H9 (cell line): Measurements from ENCODE around the gene ZFYVE28. TPM values are rescaled to one million over a fixed set of nuclear protein-coding genes. Genes with fewer than 3 reads are reported as not detected.

ENCODE experiments used
- DNase-seq: peaks from one replicate; pipeline ENCODE4 v3.0.0-alpha.2; 2017
- H2AFZ ChIP-seq: one replicate; pipeline ENCODE4 v1.6.1; 2013; ENCODE audit warnings: mild to moderate bottlenecking, low read length, control low read depth, moderate library complexity
- H2AK5ac ChIP-seq: 2 replicates; pipeline ENCODE4 v1.6.1; 2013; ENCODE audit warnings: low read length, control low read depth, mixed read lengths; ENCODE audit not compliant: insufficient read length
- H2BK120ac ChIP-seq: one replicate; pipeline ENCODE4 v1.6.1; 2013; ENCODE audit warnings: low read depth, mild to moderate bottlenecking, low read length, control low read depth, inconsistent platforms; ENCODE audit not compliant: poor library complexity, severe bottlenecking
- H2BK12ac ChIP-seq: 2 replicates; pipeline ENCODE4 v1.6.1; 2013; ENCODE audit warnings: low read length, control low read depth, mixed read lengths, low read depth; ENCODE audit not compliant: insufficient read length
- H2BK15ac ChIP-seq: 2 replicates; pipeline ENCODE4 v1.6.1; 2013; ENCODE audit warnings: low read depth, low read length, control low read depth
- H2BK20ac ChIP-seq: one replicate; pipeline ENCODE4 v1.6.1; 2013; ENCODE audit warnings: low read depth, mild to moderate bottlenecking, low read length, control low read depth, inconsistent platforms; ENCODE audit not compliant: poor library complexity, severe bottlenecking
- H2BK5ac ChIP-seq: 2 replicates; pipeline ENCODE4 v1.6.1; 2013; ENCODE audit warnings: low read length, control low read depth, mixed read lengths; ENCODE audit not compliant: insufficient read length
- H3K14ac ChIP-seq: 2 replicates; pipeline ENCODE4 v1.6.1; 2013; ENCODE audit warnings: low read length, control low read depth; ENCODE audit not compliant: insufficient read depth
- H3K18ac ChIP-seq: 2 replicates; pipeline ENCODE4 v1.6.1; 2013; ENCODE audit warnings: low read depth, mild to moderate bottlenecking, mixed read lengths, low read length, control low read depth; ENCODE audit not compliant: insufficient read length
- H3K23ac ChIP-seq: 2 replicates; pipeline ENCODE4 v1.6.1; 2013; ENCODE audit warnings: low read length, control low read depth, mixed read lengths, low read depth; ENCODE audit not compliant: insufficient read length
- H3K23me2 ChIP-seq: 2 replicates; pipeline ENCODE4 v1.6.1; 2013; ENCODE audit warnings: low read depth, mild to moderate bottlenecking, mixed read lengths, low read length, control low read depth; ENCODE audit not compliant: insufficient read length, poor library complexity, severe bottlenecking
- H3K27ac ChIP-seq: 2 replicates; pipeline ENCODE4 v1.5.1; 2013; ENCODE audit warnings: low read length, control low read depth, mixed read lengths, low read depth; ENCODE audit not compliant: insufficient read length
- H3K27me3 ChIP-seq: 2 replicates; pipeline ENCODE4 v1.6.1; 2013; ENCODE audit warnings: low read length, control low read depth, inconsistent platforms; ENCODE audit not compliant: insufficient read depth
- H3K4ac ChIP-seq: 2 replicates; pipeline ENCODE4 v1.6.1; 2013; ENCODE audit warnings: low read depth, mild to moderate bottlenecking, control low read depth, inconsistent platforms, low read length, moderate library complexity
- H3K4me1 ChIP-seq: 2 replicates; pipeline ENCODE4 v1.6.1; 2013; ENCODE audit warnings: low read length, control low read depth, inconsistent platforms; ENCODE audit not compliant: insufficient read depth
- H3K4me2 ChIP-seq: 2 replicates; pipeline ENCODE4 v1.6.1; 2013; ENCODE audit warnings: low read length, control low read depth, mixed read lengths; ENCODE audit not compliant: insufficient read length, insufficient read depth
- H3K56ac ChIP-seq: 2 replicates; pipeline ENCODE4 v1.6.1; 2013; ENCODE audit warnings: low read depth, mild to moderate bottlenecking, mixed read lengths, low read length, control low read depth; ENCODE audit not compliant: insufficient read length
- H3K79me1 ChIP-seq: 2 replicates; pipeline ENCODE4 v1.6.1; 2013; ENCODE audit warnings: low read depth, mild to moderate bottlenecking, moderate library complexity, low read length, control low read depth, inconsistent platforms; ENCODE audit not compliant: insufficient read depth, poor library complexity, severe bottlenecking
- H3K79me2 ChIP-seq: 2 replicates; pipeline ENCODE4 v1.6.1; 2013; ENCODE audit warnings: low read length, control low read depth, inconsistent platforms; ENCODE audit not compliant: insufficient read depth
- H3K9ac ChIP-seq: 2 replicates; pipeline ENCODE4 v1.6.1; 2013; ENCODE audit warnings: low read length, control low read depth, mixed read lengths; ENCODE audit not compliant: insufficient read length; ENCODE audit errors: extremely low read depth
- H3K9me3 ChIP-seq: one replicate; pipeline ENCODE4 v1.6.1; 2013; ENCODE audit warnings: low read depth, low read length, inconsistent platforms; ENCODE audit not compliant: control insufficient read depth
- H3T11ph ChIP-seq: one replicate; pipeline ENCODE4 v1.6.1; 2013; ENCODE audit warnings: mild to moderate bottlenecking, low read length, control low read depth, inconsistent platforms
- H4K20me1 ChIP-seq: one replicate; pipeline ENCODE4 v1.6.1; 2013; ENCODE audit not compliant: control insufficient read depth, insufficient read length, insufficient read depth
- H4K5ac ChIP-seq: 2 replicates; pipeline ENCODE4 v1.6.1; 2013; ENCODE audit warnings: low read depth, mild to moderate bottlenecking, mixed read lengths, low read length, control low read depth; ENCODE audit not compliant: insufficient read length
- H4K8ac ChIP-seq: replicated peaks from 2 replicates; pipeline ENCODE4 v1.6.1; 2013; ENCODE audit warnings: low read length, control low read depth, mixed read lengths, low read depth; ENCODE audit not compliant: insufficient read length
- H4K91ac ChIP-seq: 2 replicates; pipeline ENCODE4 v1.6.1; 2013; ENCODE audit warnings: low read depth, mild to moderate bottlenecking, moderate library complexity, mixed read lengths, low read length, control low read depth; ENCODE audit not compliant: insufficient read length
- H3K27ac Mint-ChIP-seq, 3 experiments: 2 replicates in 2 of 3; 3 replicates in 1 of 3; pipeline ENCODE4 v1.8.0; 2020 to 2021; ENCODE audit warnings: mixed read lengths in 3 of 3, mild to moderate bottlenecking in 1 of 3, moderate library complexity in 1 of 3
- H3K27me3 Mint-ChIP-seq: 2 replicates; pipeline ENCODE4 v1.8.0; 2021; ENCODE audit warnings: low read depth, mild to moderate bottlenecking, moderate library complexity, mixed read lengths
- H3K36me3 Mint-ChIP-seq, 3 experiments: 2 replicates in 2 of 3; 3 replicates in 1 of 3; pipeline ENCODE4 v1.8.0; 2020 to 2021; ENCODE audit warnings: low read depth in 3 of 3, mixed read lengths in 3 of 3; ENCODE audit not compliant: insufficient read depth in 1 of 3
- H3K4me1 Mint-ChIP-seq, 2 experiments: 2 replicates each; pipeline ENCODE4 v1.8.0; 2020; ENCODE audit warnings: mixed read lengths in 2 of 2
- H3K4me3 Mint-ChIP-seq, 2 experiments: 2 replicates in 1 of 2; 3 replicates in 1 of 2; pipeline ENCODE4 v1.8.0; 2020 to 2021; ENCODE audit warnings: mild to moderate bottlenecking in 2 of 2, mixed read lengths in 2 of 2, moderate library complexity in 1 of 2
- H3K9me3 Mint-ChIP-seq, 2 experiments: 2 replicates in 1 of 2; 3 replicates in 1 of 2; pipeline ENCODE4 v1.8.0; 2020; ENCODE audit warnings: mild to moderate bottlenecking in 2 of 2, mixed read lengths in 2 of 2, moderate library complexity in 1 of 2
- CTCF ChIP-seq: fragments of 200-600 bp; sonication (generic); conservative IDR thresholded peaks from 3 replicates; pipeline ENCODE4 v1.8.0; 2021; ENCODE audit warnings: antibody characterized with exemption, mild to moderate bottlenecking
- WGBS: extraction: QIAGEN DNeasy Blood & Tissue Kit; methylation state at CpG from one replicate; pipeline ENCODE4 v1.1.7; 2013; ENCODE audit warnings: missing lambda C conversion rate, low lambda C conversion rate, mixed read lengths; ENCODE audit not compliant: insufficient read length; ENCODE audit errors: extremely low coverage; 5-methylcytosine and 5-hydroxymethylcytosine counted together
- total RNA-seq: library from RNA; stranded (reverse); gene quantifications from 2 replicates; pipeline ENCODE4 v1.2.1, GENCODE V29; 2021

ZFYVE28 gene
- total RNA-seq, 1 experiment from 2014 or later, result 0.98 TPM

- H3K56ac ChIP-seq, result no peak overlapping the region
- H2AK5ac ChIP-seq, result no peak overlapping the region
- H2BK5ac ChIP-seq, result no peak overlapping the region
- H2BK15ac ChIP-seq, result no peak overlapping the region; the same call in 1 of the 2 replicates
- H3K18ac ChIP-seq, result no peak overlapping the region
- H3K27ac ChIP-seq, result no peak overlapping the region
- no peak overlapping the region for H4K8ac ChIP-seq
- no peak overlapping the region for H2BK120ac ChIP-seq
- H3K79me2 ChIP-seq, result no peaks in the 10 kb centered on the region
- H3K27me3 ChIP-seq, result no peaks in the 10 kb centered on the region
- H3K4me3 Mint-ChIP-seq, result no peak overlapping the region
- H3K36me3 Mint-ChIP-seq, result no peaks in the 10 kb centered on the region; a peak in 1 of 7 replicates
- H3K27me3 Mint-ChIP-seq, result peaks cover 3% of the 10 kb centered on the region
- TF ChIP-seq CTCF, result no peak
- no peak overlapping the region for H2BK20ac ChIP-seq
- no peak overlapping the region for H3K23ac ChIP-seq
- no peak overlapping the region for H3K27ac Mint-ChIP-seq
- no peaks in the 10 kb centered on the region for H3K9me3 Mint-ChIP-seq
- H3K4me2 ChIP-seq, result no peak overlapping the region
- H3K9me3 ChIP-seq, result no peaks in the 10 kb centered on the region
- no peak overlapping the region for H3K9ac ChIP-seq
- no peak overlapping the region for H2BK12ac ChIP-seq
- H3K4me1 Mint-ChIP-seq, result no peaks in the 10 kb centered on the region; a peak in 1 of 4 replicates
- no peaks in the 10 kb centered on the region for H3K4me1 ChIP-seq
- no peak overlapping the region for H4K91ac ChIP-seq
- no peak for DNase-seq
- no peak overlapping the region for H3T11ph ChIP-seq
- no peaks in the 10 kb centered on the region for H3K79me1 ChIP-seq
- H3K23me2 ChIP-seq, result no peaks in the 10 kb centered on the region
- no peak overlapping the region for H3K4ac ChIP-seq
- H4K5ac ChIP-seq, result no peak overlapping the region
- no peak overlapping the region for H3K14ac ChIP-seq
- no peak overlapping the region for H2AFZ ChIP-seq
- no CpG with 5 or more reads among the region's 13 CpGs for WGBS
- H4K20me1 ChIP-seq, result no peaks in the 10 kb centered on the region
Observed at GRCh38 chr4:2280531-2281300, 137.7 kb downstream of the ZFYVE28 start.
